EH (cell line): Measurements from ENCODE around the gene HYAL2.
A peak's percentile ranks its signal among the peaks of the same experiment; 100 is the strongest.
"Not testable (repeated sequence)": the region's sequence is repeated elsewhere in the genome, so short reads cannot be mapped to it uniquely, and the experiment has no call there.

Source experiments
- DNase-seq: peaks from one replicate; pipeline ENCODE4 v3.0.0-alpha.2; 2015; ENCODE audit warnings: low read depth

HYAL2 gene

DNA sequence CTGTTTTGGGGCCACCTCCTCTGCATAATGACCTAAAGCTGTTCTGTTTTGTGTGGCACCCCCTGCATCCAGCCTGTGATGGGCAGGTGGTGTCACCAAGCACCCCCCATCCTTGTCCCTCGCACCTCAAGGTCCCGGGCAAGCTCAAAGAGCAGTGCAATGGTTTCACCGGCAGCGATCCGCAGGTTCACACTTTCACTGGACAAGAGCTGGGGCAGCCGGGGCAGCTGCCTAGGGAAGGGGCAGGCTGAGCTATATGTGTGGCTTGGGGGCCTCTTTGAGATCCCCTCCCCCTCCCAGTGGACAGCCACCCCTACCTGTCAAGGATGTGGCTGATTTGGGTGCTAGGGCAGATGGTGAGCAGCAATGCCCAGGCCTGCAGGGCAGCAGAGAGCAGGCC is 33.4 kb downstream of the HYAL2 start:
- DNase-seq, result no peak

DNA sequence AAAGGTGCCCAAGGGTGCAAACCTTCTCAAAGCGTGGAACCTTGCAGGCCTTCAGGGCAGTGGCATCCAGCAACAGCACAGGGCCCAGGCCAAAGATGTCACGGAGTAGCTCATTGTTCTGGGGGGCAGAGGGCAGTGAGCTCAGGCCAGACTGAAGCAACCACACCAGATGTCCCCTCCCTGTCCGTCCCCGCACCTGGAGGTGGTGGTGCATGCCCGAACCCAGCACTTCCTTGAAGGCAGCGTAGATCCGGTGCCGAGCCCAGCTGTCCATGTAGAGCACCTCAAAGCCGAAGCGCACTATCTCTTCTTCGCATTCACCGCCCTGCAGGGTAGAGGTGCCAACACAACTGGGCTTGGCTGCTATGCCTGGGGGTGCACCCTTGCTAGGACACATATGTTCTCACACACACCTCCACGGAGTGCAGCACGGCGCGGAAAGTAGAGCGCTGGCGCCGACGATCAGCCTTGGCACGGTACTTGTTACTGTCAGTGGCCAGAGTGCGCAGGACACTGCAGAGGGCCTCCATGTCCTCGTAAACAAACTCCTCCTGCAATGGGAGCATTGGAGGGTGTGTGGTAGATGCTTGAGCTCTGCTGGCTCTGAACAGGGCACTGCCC is 34.0 kb downstream of the HYAL2 start:
- no peak for DNase-seq

DNA sequence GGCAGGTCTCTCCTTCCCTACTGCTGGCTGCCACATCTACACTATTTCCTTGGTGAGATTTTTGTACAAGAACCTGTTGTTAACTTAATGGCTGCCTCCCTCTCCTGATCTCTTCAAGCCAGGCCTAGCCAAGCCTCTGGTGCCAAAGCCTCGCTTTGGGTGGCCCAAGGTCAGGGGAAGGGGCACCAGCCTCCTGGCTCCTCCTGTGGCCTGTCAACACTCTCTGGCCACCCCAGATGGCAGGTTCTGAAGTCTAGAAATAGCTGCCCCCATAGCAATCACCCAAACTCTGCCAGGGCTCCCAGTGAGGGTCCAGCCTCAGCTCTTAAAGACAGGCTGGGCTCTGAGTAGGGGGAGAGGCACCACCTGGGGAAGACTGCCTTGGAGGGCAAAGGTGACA is 35.3 kb downstream of the HYAL2 start:
- no peak for DNase-seq

DNA sequence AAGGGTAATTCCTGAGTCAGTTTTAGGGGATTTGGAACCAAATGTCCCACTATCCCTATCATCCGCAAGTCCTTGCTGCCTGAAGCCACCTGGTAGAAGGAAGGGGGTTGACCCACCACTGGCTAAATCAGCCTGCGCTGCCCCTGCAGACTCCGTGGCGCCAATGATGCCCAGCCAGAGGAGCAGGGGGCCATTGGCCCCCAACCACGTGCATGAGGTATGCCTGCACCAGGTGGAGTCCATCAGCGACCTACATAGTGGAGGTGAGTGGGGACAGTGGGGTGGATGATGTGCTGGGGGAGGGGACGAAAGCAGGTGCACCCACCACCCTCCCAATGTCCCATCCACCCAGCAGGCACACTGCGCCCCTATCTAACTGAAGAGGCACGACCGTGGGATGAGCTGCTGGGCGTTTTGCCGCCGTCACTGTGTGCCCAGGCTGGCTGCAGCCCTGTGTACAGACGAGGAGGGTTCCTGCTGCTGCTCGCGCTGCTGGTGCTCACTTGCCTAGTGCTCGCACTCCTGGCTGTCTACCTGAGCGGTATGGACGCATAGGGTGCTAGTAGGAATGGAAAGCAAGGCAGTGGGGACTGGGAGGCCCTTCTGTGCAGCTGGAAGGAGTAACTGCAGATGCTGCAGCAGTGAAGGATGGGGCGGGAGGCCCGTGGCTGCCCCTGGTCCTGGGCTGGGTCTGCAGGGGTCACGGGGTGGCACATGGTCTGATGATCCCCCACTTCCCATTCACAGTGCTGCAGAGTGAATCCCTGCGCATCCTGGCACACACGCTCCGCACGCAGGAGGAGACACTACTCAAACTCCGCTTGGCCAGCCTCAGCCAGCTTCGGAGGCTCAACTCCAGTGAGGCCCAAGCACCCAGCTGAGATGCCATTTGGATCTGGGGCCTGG is 36.0 kb downstream of the HYAL2 start:
- no peak for DNase-seq

DNA sequence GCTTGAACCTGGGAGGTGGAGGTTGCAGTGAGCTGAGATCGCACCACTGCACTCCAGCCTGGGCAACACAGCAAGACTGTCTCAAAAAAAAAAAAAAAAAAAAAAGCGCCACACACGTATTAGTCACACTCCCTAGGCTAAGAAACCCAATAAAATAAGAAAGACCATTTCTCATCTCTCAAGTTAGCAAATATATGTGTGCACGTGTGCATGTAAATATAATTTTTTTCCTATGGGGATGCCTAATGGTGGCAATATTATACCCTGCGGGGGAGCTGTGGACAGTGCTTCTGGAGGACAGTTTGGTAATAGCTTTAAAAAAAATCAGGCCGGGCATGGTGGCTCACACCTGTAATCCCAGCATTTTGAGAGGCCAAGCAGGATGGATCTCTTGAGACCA is 38.4 kb downstream of the HYAL2 start:
- not testable (repeated sequence) for DNase-seq

DNA sequence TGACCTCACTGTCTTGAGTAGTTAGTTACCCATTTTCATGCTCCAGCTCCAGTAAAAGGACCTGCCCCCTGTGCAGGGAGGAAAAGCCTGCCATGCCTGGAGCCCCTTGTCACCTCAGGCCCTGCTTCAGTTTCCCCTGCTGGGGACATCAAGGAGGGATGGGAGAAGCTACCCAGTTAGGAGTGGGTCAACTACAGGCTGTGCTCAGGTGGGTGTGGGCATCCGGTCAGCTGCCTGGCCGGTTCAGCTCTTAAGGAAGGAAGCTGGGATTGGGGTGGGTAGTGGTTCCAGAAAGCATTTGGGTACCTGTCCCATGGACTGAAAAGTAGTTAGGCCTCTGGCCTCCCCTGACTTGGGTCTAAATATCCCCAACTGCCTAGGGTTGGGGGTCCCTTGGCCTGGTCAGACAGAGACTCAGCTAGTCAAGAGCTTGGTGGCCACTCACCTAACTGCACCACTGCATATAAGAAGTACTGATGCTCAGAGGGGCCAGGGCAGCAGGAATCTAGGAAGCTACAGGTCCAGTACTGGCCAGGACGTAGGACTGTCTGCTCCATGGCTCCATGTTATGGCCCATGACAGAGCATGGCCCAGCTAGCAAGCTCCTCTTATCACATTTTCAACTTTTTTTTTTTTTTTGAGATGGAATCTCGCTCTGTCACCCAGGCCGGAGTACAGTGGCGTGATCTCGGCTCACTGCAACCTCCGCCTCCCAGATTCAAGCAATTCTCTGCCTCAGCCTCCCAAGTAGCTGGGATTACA is 43.1 kb downstream of the HYAL2 start:
- DNase-seq, result no peak

DNA sequence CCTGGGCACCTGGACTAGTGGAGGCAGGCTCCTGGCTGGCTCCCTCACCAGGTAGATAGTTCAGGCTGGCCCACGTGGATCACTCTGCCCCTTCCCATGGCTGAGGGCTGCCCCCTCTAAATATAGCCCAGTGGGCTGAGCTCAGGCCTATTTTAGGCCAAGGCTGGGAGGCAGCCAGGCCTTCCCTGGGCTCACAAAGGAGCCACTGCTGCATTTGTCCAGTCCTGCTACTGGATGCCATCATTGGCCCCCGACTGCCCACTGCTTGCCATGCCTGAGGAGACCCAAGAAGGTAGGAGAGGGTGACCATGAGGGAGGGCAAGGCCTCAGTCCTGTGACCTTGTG is 43.7 kb downstream of the HYAL2 start, which contains the start of gene LSMEM2:
Gene LSMEM2 (plus strand): TSS at position 208 of the 345 bp plus-strand sequence. CDS start 27 bp downstream, at position 235.
- no peak for DNase-seq

DNA sequence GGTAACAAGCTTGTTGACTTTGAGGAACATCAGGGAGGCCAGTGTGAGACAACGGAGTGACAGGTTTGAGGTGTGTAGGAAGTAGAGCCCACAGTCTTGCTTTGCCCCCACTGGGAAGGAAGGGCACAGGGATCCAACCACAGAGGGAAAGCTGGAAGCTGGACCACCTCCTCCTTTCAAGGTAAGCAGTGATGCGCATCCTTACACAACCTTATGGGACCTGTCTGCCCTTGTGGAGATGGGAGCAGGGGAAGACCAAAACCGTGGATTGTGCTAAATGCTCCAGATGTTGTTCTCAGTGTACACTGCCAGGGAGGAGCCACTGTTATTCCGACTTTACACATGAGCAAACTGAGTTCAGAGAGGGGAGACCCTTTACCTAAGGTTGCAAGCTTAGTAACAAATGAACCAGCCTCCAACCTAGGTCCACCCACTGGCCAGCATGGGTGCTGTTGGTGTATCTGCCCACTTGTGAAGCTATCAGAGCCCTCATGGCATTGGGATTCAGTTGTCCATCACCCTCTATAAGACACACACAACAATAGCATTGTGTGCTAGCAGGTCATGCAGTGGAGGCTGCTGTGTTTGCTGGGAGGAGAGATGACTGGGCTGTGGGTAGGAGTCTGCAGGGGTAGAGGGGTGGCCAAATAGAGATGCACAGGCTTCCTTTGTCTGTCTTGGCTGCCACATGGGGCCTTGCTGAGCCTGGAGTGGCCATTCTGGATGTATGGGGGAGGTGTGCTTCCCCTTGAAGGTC is 44.2 kb downstream of the HYAL2 start:
- no peak for DNase-seq

DNA sequence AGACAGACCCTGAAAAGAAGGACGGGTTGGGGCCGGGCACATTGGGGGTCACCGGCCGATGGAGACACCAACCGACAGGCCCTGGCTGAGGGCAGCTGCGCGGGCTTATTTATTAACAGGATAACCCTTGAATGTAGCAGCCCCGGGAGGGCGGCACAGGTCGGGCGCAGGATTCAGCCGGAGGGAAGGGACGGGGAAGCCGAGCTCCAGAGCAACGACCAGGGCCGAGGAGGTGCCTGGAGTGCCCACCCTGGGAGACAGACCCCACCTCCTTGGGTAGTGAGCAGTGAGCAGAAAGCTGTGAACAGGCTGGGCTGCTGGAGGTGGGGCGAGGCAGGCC is 45.8 kb downstream of the HYAL2 start:
- no peak for DNase-seq

DNA sequence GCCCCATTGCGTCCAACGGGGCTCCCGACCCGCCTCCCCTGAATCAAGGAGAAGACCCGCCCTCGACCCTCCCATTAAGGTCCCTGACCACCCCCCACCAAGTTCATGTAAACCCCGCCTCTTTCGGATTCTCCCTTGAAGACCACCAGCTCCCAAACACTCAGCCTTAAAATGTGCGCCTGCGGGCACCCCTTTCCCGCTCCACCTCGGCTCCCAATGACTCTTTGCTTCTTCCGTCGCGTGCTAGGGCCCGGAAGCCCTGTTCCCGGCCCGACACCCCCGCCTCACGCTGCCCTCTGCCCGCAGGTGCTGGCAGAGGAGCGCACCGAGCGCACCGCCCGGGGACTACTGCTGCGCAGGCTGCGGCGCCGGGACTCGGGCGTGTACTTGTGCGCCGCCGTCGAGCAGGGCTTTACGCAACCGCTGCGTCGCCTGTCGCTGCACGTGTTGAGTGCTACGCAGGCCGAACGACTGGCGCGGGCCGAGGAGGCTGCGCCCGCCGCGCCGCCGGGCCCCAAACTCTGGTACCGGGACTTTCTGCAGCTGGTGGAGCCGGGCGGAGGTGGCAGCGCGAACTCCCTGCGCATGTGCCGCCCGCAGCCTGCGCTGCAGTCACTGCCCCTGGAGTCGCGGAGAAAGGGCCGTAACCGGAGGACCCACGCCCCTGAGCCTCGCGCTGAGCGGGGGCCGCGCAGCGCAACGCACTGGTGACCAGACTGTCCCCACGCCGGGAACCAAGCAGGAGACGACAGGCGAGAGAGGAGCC is 46.4 kb downstream of the HYAL2 start:
- no peak for DNase-seq

DNA sequence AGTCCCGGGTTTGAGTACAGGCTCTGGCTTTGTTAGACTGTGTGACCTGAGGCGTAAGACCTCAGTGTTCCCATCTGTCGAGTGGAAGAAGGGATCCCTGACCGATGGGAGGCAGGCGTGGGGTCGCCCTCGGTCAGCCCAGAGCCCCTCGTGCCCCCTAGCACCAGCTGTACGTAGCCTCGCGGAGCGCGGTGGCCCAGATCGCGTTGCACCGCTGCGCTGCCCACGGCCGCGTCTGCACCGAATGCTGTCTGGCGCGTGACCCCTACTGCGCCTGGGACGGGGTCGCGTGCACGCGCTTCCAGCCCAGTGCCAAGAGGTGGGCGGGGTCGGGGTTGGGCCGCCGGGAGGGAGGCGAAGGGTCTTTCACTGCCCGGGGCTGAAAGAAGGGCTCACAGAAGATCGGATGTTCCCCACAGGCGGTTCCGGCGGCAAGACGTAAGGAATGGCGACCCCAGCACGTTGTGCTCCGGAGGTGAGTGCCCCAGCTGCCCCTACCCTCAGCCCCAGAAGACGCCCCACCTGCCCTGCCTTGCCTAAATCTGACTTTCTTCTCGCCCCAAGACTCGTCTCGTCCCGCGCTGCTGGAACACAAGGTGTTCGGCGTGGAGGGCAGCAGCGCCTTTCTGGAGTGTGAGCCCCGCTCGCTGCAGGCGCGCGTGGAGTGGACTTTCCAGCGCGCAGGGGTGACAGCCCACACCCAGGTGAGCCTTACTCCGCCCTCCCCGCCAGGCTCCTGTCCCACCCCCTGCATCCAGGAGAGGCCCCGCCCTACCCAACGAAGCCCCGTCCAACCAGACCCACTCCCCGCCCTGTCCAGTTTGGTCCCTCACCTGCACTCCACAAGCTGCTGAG is 47.2 kb downstream of the HYAL2 start:
- DNase-seq, result no peak

DNA sequence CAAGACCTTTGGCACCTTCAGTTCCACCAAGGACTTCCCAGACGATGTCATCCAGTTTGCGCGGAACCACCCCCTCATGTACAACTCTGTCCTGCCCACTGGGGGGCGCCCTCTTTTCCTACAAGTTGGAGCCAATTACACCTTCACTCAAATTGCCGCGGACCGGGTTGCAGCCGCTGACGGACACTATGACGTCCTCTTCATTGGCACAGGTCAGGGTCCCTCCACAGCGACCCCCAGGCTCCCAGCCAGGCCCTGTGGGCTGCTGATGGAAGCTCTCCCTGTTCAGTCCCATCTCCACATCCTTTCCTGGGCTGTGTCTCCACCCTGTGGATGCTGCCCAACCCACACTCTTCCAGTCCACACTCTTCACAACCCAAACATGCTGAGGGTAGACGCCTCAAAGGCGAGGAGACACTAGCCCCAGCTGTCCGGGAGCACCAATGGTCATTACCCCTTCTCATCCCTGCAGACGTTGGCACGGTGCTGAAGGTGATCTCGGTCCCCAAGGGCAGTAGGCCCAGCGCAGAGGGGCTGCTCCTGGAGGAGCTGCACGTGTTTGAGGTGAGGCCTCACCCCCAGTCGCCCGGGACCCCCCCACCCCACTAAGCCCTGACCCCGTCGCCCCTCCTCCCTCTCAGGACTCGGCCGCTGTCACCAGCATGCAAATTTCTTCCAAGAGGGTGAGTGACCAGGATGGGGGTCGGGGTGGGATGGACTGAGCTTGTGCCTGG is 48.0 kb downstream of the HYAL2 start:
- peak; percentile 53 for DNase-seq

DNA sequence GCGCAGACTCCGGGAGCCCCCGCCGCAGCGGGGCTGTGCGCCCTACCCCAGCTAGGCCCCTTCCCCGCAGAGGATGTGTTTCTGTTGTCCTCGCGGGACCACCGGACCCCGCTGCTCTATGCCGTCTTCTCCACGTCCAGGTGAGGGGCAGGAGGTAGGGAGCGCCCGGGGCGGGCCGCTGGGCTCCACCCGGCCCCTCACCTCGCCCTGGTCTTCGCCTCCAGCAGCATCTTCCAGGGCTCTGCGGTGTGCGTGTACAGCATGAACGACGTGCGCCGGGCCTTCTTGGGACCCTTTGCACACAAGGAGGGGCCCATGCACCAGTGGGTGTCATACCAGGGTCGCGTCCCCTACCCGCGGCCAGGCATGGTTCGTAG is 48.9 kb downstream of the HYAL2 start:
- no peak for DNase-seq

DNA sequence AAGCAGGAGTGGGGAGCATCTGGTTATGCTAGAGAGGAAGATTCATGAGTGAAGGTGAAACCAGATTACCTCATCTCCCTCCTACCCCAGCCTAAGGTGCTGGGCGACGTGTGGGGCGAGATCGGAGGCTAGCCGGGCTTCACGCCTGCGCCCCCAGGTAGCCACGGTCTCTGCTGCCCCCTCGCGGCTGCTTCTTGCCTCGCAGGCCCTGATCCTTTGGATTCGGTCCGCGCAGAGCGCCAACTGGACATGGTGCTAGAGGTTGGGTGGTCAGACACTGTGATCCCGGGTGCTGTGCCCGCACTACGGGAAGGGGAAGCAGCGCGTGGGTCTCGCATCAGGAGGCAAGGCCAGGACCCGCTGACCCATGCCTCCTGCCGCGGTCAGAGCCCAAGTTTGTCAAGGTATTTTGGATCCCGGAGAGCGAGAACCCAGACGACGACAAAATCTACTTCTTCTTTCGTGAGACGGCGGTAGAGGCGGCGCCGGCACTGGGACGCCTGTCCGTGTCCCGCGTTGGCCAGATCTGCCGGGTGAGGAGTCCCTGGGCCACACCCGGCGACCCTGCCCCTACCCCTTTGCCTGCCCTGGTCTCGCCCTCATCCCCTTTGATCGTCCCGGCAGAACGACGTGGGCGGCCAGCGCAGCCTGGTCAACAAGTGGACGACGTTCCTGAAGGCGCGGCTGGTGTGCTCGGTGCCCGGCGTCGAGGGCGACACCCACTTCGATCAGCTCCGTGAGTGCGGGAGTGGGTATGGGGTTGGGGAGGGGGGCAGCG is 49.4 kb downstream of the HYAL2 start:
- peak; percentile 74 for DNase-seq

DNA sequence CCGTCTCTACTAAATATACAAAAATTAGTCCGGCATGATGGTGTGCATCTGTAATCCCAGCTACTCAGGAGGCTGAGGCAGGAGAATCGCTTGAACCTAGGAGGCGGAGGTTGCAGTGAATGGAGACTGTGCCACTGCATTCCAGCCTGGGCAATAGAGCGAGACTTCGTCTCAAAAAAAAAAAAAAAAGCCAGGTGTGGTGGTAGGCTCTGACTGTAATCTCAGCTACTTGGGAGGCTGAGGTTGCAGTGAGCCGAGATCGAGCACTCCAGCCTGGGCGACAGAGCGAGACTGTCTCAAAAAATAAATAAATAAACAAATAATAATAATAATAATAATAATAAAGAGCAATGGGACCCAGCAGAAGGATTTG is 50.0 kb downstream of the HYAL2 start:
- DNase-seq, result not testable (repeated sequence)

DNA sequence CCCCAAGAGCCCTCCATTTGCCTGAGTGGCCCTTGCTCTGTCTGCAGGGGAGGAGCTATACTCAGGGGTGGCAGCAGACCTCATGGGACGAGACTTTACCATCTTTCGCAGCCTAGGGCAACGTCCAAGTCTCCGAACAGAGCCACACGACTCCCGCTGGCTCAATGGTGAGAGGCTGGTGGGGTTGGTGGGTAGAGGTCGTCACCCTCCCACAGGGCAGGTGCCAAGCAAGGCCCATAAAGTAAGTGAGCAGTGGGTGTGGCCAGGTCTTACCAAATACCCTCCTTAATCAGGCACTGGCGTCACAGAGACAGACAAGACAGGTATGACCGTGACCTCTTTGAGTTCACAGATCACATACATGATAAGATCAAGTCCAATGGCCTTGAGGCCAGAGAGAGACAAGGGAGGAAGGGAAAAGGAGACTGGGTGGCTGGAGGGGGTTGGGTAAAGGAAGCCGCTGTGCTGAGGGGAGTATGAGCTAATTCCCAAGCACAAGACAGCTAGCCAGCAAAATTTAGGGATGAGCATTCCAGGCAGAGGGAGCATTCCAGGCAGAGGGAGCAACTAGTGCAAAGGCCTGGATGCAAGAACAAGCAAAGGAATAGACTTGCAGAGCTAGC is 51.1 kb downstream of the HYAL2 start:
- DNase-seq, result no peak

DNA sequence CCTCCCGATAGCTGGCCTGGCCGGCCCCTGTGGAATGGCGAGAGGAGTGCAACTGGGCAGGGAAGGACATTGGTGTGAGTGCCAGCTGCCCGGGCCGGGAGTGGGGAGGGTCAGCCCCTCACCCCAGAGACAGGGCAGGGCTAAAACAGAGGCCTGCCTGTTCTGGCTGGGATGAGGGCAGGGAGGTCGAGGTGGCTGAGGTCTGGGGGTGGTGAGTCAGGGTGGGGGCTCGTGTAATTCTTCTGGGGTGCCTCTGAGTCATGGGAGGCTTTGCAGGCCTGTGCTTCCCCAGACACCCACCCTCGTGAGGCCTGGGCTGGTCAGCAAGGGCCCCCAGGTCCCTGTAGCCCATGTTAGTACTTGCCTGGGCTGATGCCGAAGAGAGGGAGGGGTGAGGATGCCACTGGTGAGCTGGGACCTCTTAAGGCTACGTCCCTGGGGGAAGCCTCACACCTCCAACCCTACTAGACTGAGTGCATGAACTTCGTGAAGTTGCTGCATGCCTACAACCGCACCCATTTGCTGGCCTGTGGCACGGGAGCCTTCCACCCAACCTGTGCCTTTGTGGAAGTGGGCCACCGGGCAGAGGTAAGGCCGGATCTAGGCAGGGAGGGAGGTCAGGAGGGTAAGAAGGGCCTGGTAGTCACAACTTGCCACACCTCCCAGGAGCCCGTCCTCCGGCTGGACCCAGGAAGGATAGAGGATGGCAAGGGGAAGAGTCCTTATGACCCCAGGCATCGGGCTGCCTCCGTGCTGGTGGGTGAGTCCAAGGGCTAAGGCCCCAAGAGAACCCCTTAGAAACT is 51.9 kb downstream of the HYAL2 start:
- DNase-seq, result peak; percentile 39

DNA sequence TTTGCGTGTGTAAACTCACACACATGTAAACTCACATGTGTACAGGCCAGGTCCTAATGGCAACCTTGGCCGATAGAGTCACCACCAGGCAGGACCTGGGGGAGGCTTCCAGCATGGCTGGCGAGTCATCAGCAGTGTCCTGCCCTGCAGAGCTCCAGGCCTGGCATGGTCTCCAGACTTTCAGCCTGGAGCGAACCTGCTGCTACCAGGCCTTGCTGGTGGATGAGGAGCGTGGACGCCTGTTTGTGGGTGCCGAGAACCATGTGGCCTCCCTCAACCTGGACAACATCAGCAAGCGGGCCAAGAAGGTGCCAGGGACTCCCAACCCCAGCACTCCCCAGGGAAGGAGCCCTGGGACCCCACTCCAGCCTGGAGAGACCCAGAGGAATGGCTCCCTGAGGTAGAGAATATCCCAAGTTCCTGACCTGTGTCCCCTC is 52.5 kb downstream of the HYAL2 start:
- DNase-seq, result peak; percentile 81
